HUDEP-2 (cell line): ENCODE results near the gene FBXO38.
A peak's percentile ranks its signal among the peaks of the same experiment; 100 is the strongest.

ENCODE experiments used
- DNase-seq, 76 experiments: peaks; one replicate each; lab custom pipeline; 2025; ENCODE audit not compliant: unreplicated experiment in 76 of 76; lab: John Stamatoyannopoulos, UW

FBXO38 gene

GRCh38 chr5:148421661-148422060 lies 37.9 kb downstream of the FBXO38 start:
- no peak for DNase-seq

DNA sequence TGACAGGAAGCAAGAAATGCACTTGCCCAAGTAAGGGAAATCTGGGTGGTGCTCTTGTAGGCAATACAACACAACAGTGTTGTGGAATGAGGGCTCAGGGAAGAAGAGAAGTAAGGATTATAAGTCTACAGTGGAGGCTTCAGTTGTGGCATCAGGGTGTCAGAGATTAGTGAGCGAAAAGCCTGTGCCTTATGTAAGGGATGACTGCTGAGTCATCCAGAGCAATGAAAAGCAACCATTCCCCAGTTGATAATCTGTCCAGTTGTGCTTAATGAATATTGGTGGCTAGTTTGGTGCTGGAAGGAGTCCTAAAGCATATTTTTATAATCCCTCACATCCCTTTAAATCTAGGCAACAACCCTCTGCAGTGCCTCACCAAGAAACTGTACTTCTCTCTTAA lies 42.0 kb downstream of the FBXO38 start:
- DNase-seq = no peak

- no peak for DNase-seq
Observed at GRCh38 chr5:148426514-148426913, 42.8 kb downstream of the FBXO38 start.

DNA sequence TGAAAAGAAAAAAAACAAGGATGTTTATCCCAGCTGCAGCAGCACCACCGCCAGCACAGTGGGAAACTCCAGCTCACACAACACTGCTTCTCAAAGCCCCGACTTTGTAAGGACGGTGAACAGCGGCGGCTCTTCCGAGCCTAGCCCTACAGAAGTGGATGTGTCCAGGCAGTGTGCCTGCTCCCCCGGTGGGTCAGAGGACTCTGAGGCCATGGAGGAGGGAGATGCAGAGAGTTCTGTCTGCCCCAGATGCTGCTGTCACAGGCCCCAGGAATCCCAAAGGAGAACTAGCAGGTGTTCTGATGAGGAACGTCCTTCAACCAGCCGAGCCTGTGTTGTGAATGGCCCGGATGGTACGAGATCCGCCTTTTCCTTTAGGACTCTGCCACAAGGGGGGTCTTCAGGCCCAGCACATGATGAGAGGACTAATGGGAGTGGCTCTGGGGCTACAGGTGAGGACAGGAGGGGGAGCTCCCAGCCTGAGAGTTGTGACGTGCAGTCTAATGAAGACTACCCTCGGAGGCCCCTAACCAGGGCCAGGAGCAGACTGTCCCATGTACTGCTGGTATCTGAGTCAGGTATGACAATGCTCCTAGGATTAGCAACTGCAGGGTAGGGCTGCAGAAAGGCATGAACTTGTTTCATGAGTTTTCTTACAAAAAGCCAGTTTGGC lies 43.7 kb downstream of the FBXO38 start:
- DNase-seq = no peak

DNA sequence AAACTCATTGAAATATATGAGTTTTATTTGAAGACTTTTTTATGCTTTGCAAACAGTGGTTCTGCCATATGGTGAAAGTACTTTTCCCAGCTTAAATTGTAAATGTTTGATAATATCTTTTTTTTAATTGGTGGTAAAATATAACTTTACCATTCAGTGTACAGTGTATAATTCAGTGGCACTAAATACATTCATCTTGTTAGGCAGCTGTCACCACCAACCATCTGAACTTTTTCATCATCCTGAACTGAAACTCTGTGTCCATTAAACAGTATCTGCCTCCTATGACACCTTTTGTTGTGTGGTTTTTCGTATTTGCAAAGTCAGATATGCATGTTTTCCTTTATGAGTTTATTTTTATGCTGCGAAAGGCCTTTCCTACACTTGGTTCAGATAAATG lies 45.1 kb downstream of the FBXO38 start:
- DNase-seq = no peak

GRCh38 chr5:148433826-148434225 lies 50.1 kb downstream of the FBXO38 start:
- DNase-seq = no peak

DNA sequence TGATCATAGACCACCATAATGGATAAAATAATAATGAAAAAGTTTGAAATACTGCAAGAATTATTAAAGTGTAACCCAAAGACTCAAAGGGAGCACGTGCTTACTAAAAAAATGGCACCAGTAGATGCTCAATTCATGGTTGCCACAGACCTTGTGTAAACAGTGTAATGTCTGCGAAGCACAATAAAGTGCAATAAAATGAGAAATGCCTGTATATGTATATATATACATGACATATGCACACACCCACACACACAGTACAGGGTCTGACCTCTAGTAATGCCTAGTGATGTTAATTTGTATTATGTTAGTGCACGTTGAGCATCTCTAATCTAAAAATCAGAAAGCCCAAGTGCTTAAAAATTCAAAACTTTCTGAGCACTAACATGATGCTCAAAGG lies 52.3 kb downstream of the FBXO38 start:
- no peak for DNase-seq

GRCh38 chr5:148437249-148437648 lies 53.5 kb downstream of the FBXO38 start:
- DNase-seq = no peak

DNA sequence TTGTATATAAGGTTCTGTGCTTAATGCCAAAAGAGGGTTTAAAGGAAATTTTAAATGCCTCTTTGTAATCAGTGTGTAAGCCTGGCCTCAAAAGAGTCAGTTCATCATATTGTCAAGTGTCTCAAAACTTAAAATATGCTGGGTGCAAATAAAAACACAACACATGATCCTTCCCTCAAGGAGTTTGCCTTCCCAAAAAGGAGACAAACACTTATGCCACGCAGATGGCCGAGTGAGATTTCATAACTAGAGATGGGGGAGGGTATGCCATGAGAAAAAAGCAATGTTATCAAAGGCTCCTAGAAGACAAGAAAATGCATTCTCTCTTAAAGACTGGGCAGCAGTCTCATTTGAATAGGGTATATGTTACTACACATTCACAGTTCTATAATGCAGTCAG lies 55.2 kb downstream of the FBXO38 start:
- no peak for DNase-seq

DNA sequence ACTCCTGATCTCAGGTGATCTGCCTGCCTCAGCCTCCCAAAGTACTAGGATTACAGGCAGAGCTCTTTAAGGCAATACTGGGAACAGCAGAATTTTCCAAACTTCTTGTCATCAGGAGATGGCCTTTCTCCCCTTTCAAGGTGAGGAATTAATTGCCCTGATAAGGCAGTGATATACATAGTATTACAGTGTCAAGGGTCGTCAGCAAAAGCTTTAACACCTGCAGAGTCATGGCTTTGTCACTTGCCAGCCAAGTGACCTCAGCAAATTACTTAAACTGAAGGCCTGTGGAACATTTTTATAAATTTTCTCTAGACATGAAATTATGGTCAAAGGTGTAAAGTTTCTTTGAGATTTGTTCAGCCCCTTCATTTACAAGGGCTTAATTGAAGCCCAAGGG lies 59.5 kb downstream of the FBXO38 start:
- no peak for DNase-seq

DNA sequence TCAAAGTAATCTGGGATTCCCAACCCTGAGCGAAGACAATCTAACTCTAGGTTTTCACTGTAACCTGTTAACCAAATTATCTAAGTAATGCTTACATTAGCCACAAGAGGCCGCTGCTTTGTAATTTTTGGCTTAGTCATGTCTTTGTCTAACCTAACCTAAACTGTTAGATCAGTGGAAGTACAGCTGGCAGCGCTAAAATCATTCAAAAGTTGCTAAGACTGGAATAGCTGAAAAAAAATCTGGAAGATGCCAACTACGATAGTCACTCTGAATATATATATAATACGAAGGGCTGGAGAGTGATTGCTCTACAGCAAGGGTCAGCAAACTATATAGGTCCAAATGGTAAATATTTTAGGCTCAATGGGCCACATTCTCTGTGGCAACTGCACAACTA lies 60.2 kb downstream of the FBXO38 start:
- DNase-seq = peak in 36 of 76 experiments; percentile 1 to 66 (median 27)

DNA sequence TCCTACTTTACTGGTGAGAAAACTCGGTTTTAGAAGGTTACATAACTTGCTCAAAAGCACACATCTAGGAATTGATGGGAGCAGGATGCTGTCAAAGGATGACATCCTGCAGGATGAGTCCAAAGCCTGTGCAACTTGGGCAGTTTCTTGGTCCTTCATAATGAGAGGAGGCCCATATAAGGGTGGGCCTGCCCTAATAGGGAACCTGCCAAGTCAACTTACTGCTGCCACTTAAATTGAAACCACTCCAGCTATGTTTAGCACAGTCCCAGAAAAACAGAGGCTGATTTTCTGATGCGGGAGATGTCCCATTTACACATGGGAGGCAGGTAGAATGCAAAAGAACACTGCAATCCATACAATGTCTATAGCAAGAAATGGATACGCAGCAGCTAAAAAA lies 61.8 kb downstream of the FBXO38 start:
- no peak for DNase-seq

- no peak for DNase-seq
Observed at GRCh38 chr5:148446611-148447010, 62.9 kb downstream of the FBXO38 start.

- DNase-seq = no peak
Observed at GRCh38 chr5:148452499-148453193, 68.9 kb downstream of the FBXO38 start.

DNA sequence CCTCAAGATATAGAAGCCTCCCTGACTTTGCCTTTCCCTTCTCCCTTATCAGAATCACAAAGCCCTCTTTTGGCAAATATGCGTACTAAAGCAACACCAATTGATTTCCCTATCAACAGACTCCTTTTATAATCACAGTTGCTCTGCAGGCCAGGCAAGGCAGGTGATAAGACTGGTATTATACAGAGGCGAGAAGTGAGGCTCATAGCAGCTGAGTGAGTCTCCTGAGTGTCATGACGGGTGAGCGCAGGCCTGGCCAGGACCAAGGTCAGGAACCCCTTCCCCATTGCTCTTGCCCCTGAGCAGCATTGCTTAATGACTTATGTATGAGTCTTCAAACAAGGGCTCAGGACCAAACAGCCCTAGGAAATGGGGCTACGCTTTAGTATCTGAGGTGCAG lies 70.8 kb downstream of the FBXO38 start:
- peak in 5 of 76 experiments; percentile 2 to 12 (median 7) for DNase-seq

DNA sequence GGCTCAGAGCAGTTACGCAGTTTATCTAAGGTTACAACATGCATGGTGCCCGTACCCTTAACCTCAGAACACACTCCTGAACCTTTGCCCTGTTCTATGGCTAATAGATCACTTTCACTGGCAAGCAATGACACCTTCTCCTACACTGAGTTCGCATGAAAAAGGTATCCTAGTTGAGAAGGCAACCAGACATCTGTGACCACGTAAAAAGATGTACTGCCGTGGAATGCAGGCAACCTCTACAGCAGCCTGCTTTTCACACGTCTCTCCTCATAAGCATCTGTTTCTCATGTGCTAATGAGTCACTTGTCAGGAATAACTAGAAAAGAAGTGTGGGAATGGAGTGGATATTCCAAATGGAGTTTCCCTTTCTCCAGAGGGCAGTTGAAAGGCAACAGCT lies 71.4 kb downstream of the FBXO38 start:
- DNase-seq = no peak

DNA sequence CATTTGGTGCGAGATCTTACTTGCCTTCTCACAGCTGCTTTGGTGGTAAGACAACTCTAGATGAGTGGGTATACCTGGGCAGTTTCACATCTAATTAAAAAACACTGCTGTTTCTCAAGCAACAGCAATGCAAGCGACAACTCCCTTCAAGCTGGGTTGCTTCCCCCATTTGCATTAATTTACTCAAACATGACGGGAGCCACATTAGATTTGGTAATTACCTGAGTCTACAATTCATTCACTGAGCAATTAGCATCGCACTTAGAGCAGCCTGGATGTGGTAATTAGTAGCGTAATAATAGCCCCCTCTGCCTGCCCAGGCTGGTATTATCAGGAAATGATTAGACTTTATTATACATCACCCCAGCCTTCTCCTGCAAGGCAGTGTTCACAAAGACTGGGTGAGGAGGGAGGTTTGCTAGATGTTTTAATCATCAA lies 73.4 kb downstream of the FBXO38 start:
- peak in 14 of 76 experiments; percentile 2 to 34 (median 10) for DNase-seq

GRCh38 chr5:148458036-148458888 lies 74.5 kb downstream of the FBXO38 start:
- peak in 1 of 76 experiments; percentile 7 for DNase-seq

DNA sequence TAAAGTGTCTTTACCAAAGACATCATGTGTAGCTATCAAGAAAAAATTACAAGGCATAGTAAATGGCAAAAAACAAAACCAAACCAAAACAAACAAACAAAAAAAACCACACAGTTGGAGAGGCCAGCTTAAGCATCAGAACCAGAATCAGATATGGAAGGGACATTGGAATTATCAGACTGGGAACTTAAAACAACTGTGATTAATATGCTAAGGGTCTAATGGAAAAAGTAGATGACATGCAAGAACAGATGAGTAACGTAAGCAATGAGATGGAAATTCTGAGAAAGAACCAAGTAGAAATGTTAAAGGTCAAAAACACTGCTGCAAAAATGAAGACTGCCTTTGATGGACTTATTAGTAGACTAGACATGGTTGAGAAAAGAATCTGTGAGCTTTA lies 75.9 kb downstream of the FBXO38 start:
- DNase-seq = no peak

- DNase-seq = no peak
Observed at GRCh38 chr5:148465381-148466235, 81.8 kb downstream of the FBXO38 start.

DNA sequence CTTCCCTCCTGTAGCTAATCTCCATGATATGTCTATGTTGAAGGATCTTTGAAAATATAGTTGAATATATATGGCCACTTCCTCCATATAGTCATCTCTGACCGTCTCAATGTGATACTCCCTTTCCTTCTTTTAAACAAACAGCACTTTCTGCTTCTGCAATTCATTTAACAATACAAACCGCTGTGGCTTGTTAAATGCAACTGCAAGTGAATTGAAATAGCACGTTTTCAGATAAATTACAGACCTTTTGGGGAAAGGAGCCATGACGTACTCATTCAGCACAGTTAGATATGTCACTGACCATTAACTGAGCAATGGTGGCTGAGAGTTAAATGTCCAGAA lies 82.5 kb downstream of the FBXO38 start:
- DNase-seq = no peak
